PC-9 (cell line): Measurements from ENCODE around the gene AKR7A3. TPM values are rescaled to one million over a fixed set of nuclear protein-coding genes. Genes with fewer than 3 reads are reported as not detected.

ENCODE experiments used
- BruUV-seq: library from RNA; stranded (reverse); fragments of 400-500 nt; replicated peaks from 2 replicates; lab custom pipeline; 2021; lab: Mats Ljungman, UMichigan
- CTCF ChIA-PET: fragments of 300-600 bp; sonication (Branson Sonifier 250); formaldehyde crosslinking; loops from one replicate; lab custom pipeline; 2022; ENCODE audit warnings: antibody characterized with exemption; lab: Charles Lee
- POLR2A ChIA-PET: fragments of 300-600 bp; sonication (Branson Sonifier 250); formaldehyde crosslinking; loops from one replicate; lab custom pipeline; 2022; ENCODE audit warnings: antibody characterized with exemption; ENCODE audit not compliant: unreplicated experiment; lab: Charles Lee
- DNase-seq, 2 experiments: peaks; one replicate each; pipeline versions ENCODE4 v3.0.0 to v3.0.0-alpha.2; 2015 to 2022; ENCODE audit warnings: mixed read lengths in 1 of 2
- H2AFZ ChIP-seq: fragments of 200-600 bp; sonication (generic); 2 replicates; pipeline ENCODE4 v1.8.1; 2017; ENCODE audit warnings: antibody characterized with exemption
- H3F3A ChIP-seq: fragments of 200-600 bp; sonication (generic); 2 replicates; pipeline ENCODE4 v1.8.1; 2017; ENCODE audit warnings: antibody characterized with exemption, mild to moderate bottlenecking, low read depth; ENCODE audit not compliant: insufficient read depth
- H3K27ac ChIP-seq: fragments of 200-600 bp; sonication (generic); 2 replicates; pipeline ENCODE4 v1.6.1; 2016; ENCODE audit warnings: mixed run types
- H3K27me3 ChIP-seq: fragments of 200-600 bp; sonication (generic); 2 replicates; pipeline ENCODE4 v1.6.1; 2016; ENCODE audit warnings: low read depth, mixed run types; ENCODE audit not compliant: insufficient read depth
- H3K36me3 ChIP-seq: fragments of 200-600 bp; sonication (generic); 2 replicates; pipeline ENCODE4 v1.6.1; 2016; ENCODE audit warnings: low read depth, mixed run types
- H3K4me1 ChIP-seq: fragments of 200-600 bp; sonication (generic); replicated peaks from 2 replicates; pipeline ENCODE4 v1.6.1; 2016; ENCODE audit warnings: mixed run types; ENCODE audit not compliant: insufficient read depth
- H3K4me2 ChIP-seq: fragments of 200-600 bp; sonication (generic); 2 replicates; pipeline ENCODE4 v1.6.1; 2017; ENCODE audit warnings: mixed run types
- H3K4me3 ChIP-seq: fragments of 200-600 bp; sonication (generic); 2 replicates; pipeline ENCODE4 v1.6.1; 2016; ENCODE audit warnings: mixed run types
- H3K79me2 ChIP-seq: fragments of 200-600 bp; sonication (generic); 2 replicates; pipeline ENCODE4 v1.6.1; 2017; ENCODE audit warnings: low read depth, mixed run types
- H3K9me2 ChIP-seq: fragments of 200-600 bp; sonication (generic); 2 replicates; pipeline ENCODE4 v1.8.1; 2017; ENCODE audit warnings: mild to moderate bottlenecking; ENCODE audit not compliant: insufficient read depth
- H3K9me3 ChIP-seq: fragments of 200-600 bp; sonication (generic); 2 replicates; pipeline ENCODE4 v1.8.1; 2016; ENCODE audit warnings: low read depth; ENCODE audit not compliant: insufficient read depth
- H4K20me1 ChIP-seq: fragments of 200-600 bp; sonication (generic); 2 replicates; pipeline ENCODE4 v1.8.1; 2017; ENCODE audit not compliant: insufficient read depth
- CTCF ChIP-seq: fragments of 200-600 bp; sonication (generic); conservative IDR thresholded peaks from 2 replicates; pipeline ENCODE4 v1.6.1; 2017; ENCODE audit warnings: mixed run types, antibody characterized with exemption, mild to moderate bottlenecking, moderate library complexity
- EZH2 ChIP-seq: fragments of 200-600 bp; sonication (generic); IDR thresholded peaks from 2 replicates; pipeline ENCODE4 v1.8.0; 2017; ENCODE audit warnings: antibody characterized with exemption, low read depth
- intact Hi-C: fragments of 100-400 bp; cut with micrococcal nuclease; formaldehyde crosslinking; loops from one replicate; pipeline ENCODE4 v1.10.0; 2022; ENCODE audit not compliant: unreplicated experiment
- total RNA-seq: library from RNA; stranded (reverse); gene quantifications from 2 replicates; pipeline ENCODE4 v1.2.3, GENCODE V29; 2021

The AKR7A3 gene
- total RNA-seq, 1 experiment from 2014 or later: 1.9 TPM

GRCh38 chr1:19240673-19241538 is 47.7 kb downstream of the AKR7A3 start:
- Histone ChIP-seq H3K9me2 (no peaks in the 10 kb centered on the region), H4K20me1 (no peaks in the 10 kb centered on the region), H3K4me2 (no peak overlapping the region), H3K4me3 (no peak overlapping the region), H3K79me2 (no peaks in the 10 kb centered on the region), H3K36me3 (no peaks in the 10 kb centered on the region), H3K9me3 (no peaks in the 10 kb centered on the region), H3K4me1 (no peaks in the 10 kb centered on the region), H3F3A (no peaks in the 10 kb centered on the region), H3K27me3 (no peaks in the 10 kb centered on the region), H3K27ac (no peak overlapping the region), H2AFZ (no peak overlapping the region)
- peak; percentile 37 to 45 for DNase-seq
- intact Hi-C loops: loop anchor here (1.0 kb wide), 1 partner anchor 357 kb away; no protein-coding TSS in a partner anchor
- ChIA-PET CTCF (interaction anchor here (0.6 kb wide), 2 partner anchors 69 to 1187 kb away, joined by 6 to 8 read pairs; no protein-coding TSS in a partner anchor), POLR2A (interaction anchor here (0.6 kb wide), 1 partner anchor 11 kb away, joined by 3 read pairs; the partner anchor contains the start of gene MRTO4)
- no TSS peak for BruUV-seq
- TF ChIP-seq EZH2 (no peak), CTCF (peak; percentile 84)

GRCh38 chr1:19239876-19240275 is 48.7 kb downstream of the AKR7A3 start:
- no peaks in the 10 kb centered on the region for H3K79me2 ChIP-seq
- intact Hi-C loops: no loop called here
- H2AFZ ChIP-seq: no peak overlapping the region
- no TSS peak for BruUV-seq
- H3K9me3 ChIP-seq: no peaks in the 10 kb centered on the region
- no peak for DNase-seq
- no peaks in the 10 kb centered on the region for H3K27me3 ChIP-seq
- H3K4me2 ChIP-seq: no peak overlapping the region
- no peaks in the 10 kb centered on the region for H3K9me2 ChIP-seq
- H3K27ac ChIP-seq: no peak overlapping the region
- no peaks in the 10 kb centered on the region for H3K36me3 ChIP-seq
- no peaks in the 10 kb centered on the region for H4K20me1 ChIP-seq
- no peak for TF ChIP-seq EZH2
- TF ChIP-seq CTCF: no peak
- ChIA-PET CTCF (no interaction called here), POLR2A (no interaction called here)
- H3K4me3 ChIP-seq: no peak overlapping the region
- no peaks in the 10 kb centered on the region for H3F3A ChIP-seq
- H3K4me1 ChIP-seq: no peaks in the 10 kb centered on the region

- no peaks in the 10 kb centered on the region for H3K36me3 ChIP-seq
These were observed 54.3 kb downstream of the AKR7A3 start for GRCh38 chr1:19234224-19234623.

More at GRCh38 chr1:19234224-19234623, 54.3 kb downstream of the AKR7A3 start:
- Histone ChIP-seq H3K79me2 (no peaks in the 10 kb centered on the region), H3K4me3 (no peak overlapping the region), H3K9me3 (no peaks in the 10 kb centered on the region), H3K9me2 (no peaks in the 10 kb centered on the region), H3K27ac (no peak overlapping the region), H4K20me1 (no peaks in the 10 kb centered on the region), H2AFZ (no peak overlapping the region), H3K27me3 (no peaks in the 10 kb centered on the region), H3K4me1 (no peaks in the 10 kb centered on the region), H3F3A (no peaks in the 10 kb centered on the region), H3K4me2 (no peak overlapping the region)
- ChIA-PET CTCF (no interaction called here), POLR2A (interaction anchor here (0.7 kb wide), 1 partner anchor 29 kb away, joined by 10 read pairs; no protein-coding TSS in a partner anchor)
- TF ChIP-seq EZH2: no peak
- no peak for TF ChIP-seq CTCF
- intact Hi-C loops: no loop called here
- BruUV-seq: no TSS peak
- DNase-seq: no peak

Other genes with a start within 250 kb of the AKR7A3 start
- 117 and 126 TPM in 2 replicates for gene UBR4, start 78.5 kb downstream of the AKR7A3 start, total RNA-seq
- gene EMC1, start 37.2 kb downstream of the AKR7A3 start, total RNA-seq: 40.7 and 45.8 TPM in 2 replicates
- 29.0 and 32.4 TPM in 2 replicates for gene MRTO4, start 37.0 kb downstream of the AKR7A3 start, total RNA-seq
- 79.6 and 114 TPM in 2 replicates for gene AKR7A2, start 23.4 kb upstream of the AKR7A3 start, total RNA-seq
- gene SLC66A1, start 23.6 kb upstream of the AKR7A3 start, total RNA-seq: 13.8 and 15.1 TPM in 2 replicates
- gene CAPZB, start 196.8 kb upstream of the AKR7A3 start, total RNA-seq: 222 and 274 TPM in 2 replicates